HG03103 (cell line): Measurements from ENCODE around the gene FAM83F.
"Not testable (repeated sequence)": the region's sequence is repeated elsewhere in the genome, so short reads cannot be mapped to it uniquely, and the experiment has no call there.

Experiments used
- ATAC-seq: cut with Tn5 transposase; IDR thresholded peaks from one replicate; pipeline ENCODE4 v1.9.1; 2021; ENCODE audit warnings: low read depth; ENCODE audit not compliant: unreplicated experiment

The FAM83F gene

GRCh38 chr22:39992088-39992826 is 2.5 kb upstream of the FAM83F start:
- ATAC-seq: no peak

GRCh38 chr22:39992894-39993293 is 1.9 kb upstream of the FAM83F start:
- not testable (repeated sequence) for ATAC-seq

GRCh38 chr22:39994041-39994565 is 651 bp upstream of the FAM83F start:
- ATAC-seq: no peak

GRCh38 chr22:39995393-39996252 is 869 bp downstream of the FAM83F start:
- no peak for ATAC-seq

GRCh38 chr22:39996732-39997131 is 2.0 kb downstream of the FAM83F start:
- ATAC-seq: no peak

- ATAC-seq: no peak
Observed at GRCh38 chr22:39997421-39997820, 2.7 kb downstream of the FAM83F start.

GRCh38 chr22:39997939-39998726 is 3.4 kb downstream of the FAM83F start:
- ATAC-seq: no peak

GRCh38 chr22:39999144-39999757 is 4.5 kb downstream of the FAM83F start:
- no peak for ATAC-seq

GRCh38 chr22:40000171-40000570 is 5.4 kb downstream of the FAM83F start:
- no peak for ATAC-seq

GRCh38 chr22:40001106-40001505 is 6.4 kb downstream of the FAM83F start:
- no peak for ATAC-seq

GRCh38 chr22:40001800-40002577 is 7.2 kb downstream of the FAM83F start:
- no peak for ATAC-seq

GRCh38 chr22:40002935-40003715 is 8.4 kb downstream of the FAM83F start:
- ATAC-seq: no peak

GRCh38 chr22:40004836-40005235 is 10.1 kb downstream of the FAM83F start:
- no peak for ATAC-seq

GRCh38 chr22:40006641-40007040 is 11.9 kb downstream of the FAM83F start:
- no peak for ATAC-seq

GRCh38 chr22:40007853-40008710 is 13.3 kb downstream of the FAM83F start:
- ATAC-seq: no peak

GRCh38 chr22:40008726-40009291 is 14.1 kb downstream of the FAM83F start:
- no peak for ATAC-seq

- no peak for ATAC-seq
Observed at GRCh38 chr22:40009292-40009774, 14.6 kb downstream of the FAM83F start.
